Measurements from ENCODE around the gene MUL1. TPM values are rescaled to one million over a fixed set of nuclear protein-coding genes. Genes with fewer than 3 reads are reported as not detected.

MUL1 gene
- total RNA-seq, 2 experiments from 2014 or later: 14.9 to 19.5 TPM

DNA sequence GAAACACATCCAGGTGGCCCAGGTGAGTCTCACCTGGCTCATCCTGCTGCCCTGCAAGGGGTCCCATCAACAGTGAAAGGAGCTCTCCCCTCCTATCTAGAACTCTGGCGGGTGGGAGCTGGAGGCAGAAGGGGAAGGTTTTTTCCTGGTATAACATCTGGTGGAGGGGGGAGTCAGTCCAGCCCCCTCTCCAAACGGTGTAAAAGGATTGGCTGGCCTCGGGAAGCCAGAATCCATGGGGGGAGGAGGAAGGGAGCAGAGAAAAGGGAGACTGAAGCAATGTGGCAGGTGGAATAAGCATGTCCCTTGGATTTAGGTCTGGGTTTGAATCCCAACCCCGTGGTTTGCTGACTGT, 20.7 kb downstream of the MUL1 start:
- no peak overlapping the region for H3K4me3 Mint-ChIP-seq
- H3K27me3 Mint-ChIP-seq: peaks cover 64% of the 10 kb centered on the region
- no peak for ATAC-seq

DNA sequence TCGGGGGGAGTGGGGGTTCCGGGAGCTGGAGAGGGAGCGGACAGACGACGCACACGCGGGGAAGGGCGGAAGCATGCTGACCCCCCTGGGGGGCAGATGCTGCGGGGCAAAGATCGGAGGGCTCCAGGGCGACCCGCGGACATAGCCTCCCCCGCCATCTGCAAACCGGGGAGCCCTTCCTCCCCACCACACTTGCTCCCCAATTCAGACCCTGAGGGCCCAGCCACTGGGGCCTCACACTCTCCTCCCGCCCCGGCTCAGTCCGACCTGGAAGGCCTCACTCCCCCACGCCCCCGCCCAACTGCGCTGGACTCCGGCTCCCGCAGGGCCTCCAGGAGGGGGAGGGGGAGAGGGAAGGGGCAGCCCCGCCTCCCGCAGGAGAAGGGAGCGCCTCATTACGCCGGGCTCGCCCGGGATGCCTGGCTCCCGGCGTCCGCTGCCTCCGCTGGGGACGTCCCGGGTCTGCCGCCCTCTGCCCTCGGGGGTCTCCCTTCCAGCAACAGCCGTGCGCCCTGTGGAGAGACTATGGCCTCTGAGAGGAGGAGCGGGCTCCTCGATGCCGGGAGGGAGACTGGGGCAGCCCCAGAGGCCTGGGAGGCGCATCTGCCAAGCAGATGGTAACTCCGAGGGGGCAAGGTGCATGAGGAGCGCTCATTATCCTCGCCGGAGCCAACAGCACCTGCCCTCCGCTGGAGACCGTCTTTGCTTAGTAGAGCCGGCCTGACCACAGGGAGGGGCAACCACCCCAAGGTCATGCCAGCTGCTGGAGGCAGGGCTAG, 21.3 kb downstream of the MUL1 start:
- CTCF ChIA-PET: interaction anchor here (1.1 to 1.7 kb wide), 5 partner anchors 8 to 274 kb away, joined by 3 to 6 read pairs (median 3); no protein-coding TSS in a partner anchor
- Mint-ChIP-seq H3K9me3 (ENCODE audit: low read depth) (no peaks in the 10 kb centered on the region), H3K4me3 (peak overlapping the region; percentile 45), H3K27me3 (peaks cover 70% of the 10 kb centered on the region), H3K27ac (no peak overlapping the region), H3K4me1 (peaks cover 10% of the 10 kb centered on the region), H3K36me3 (no peaks in the 10 kb centered on the region)
- ATAC-seq (no peak), DNase-seq (no peak)

More for the DNA sequence above, 20.7 kb downstream of the MUL1 start:
- CTCF ChIA-PET: interaction anchor here (1.2 kb wide), 1 partner anchor 274 kb away, joined by 5 read pairs; no protein-coding TSS in a partner anchor
- Mint-ChIP-seq H3K4me1 (peaks cover 10% of the 10 kb centered on the region), H3K27ac (no peak overlapping the region), H3K9me3 (ENCODE audit: low read depth) (no peaks in the 10 kb centered on the region), H3K36me3 (no peaks in the 10 kb centered on the region)
- no peak for DNase-seq

- H3K27ac Mint-ChIP-seq: no peak within 1 kb of the TSS
- CTCF ChIA-PET: interaction anchor here (0.6 to 1.7 kb wide), 5 partner anchors 9 to 274 kb away, joined by 3 to 6 read pairs (median 3); no protein-coding TSS in a partner anchor
Observed at GRCh38 chr1:20485527-20486456, 22.2 kb downstream of the MUL1 start, which contains the start of gene CAMK2N1. Gene CAMK2N1, minus strand, starts transcription at chr1:20486210. Its CDS starts 831 bp downstream, at chr1:20485379.

GRCh38 chr1:20484519-20485462, 23.2 kb downstream of the MUL1 start:
- CTCF ChIA-PET: interaction anchor here (1.0 to 1.7 kb wide), 3 partner anchors 10 to 59 kb away, joined by 3 to 6 read pairs (median 3); no protein-coding TSS in a partner anchor
- H3K27me3 Mint-ChIP-seq: peaks cover 83% of the 10 kb centered on the region
- no peaks in the 10 kb centered on the region for H3K9me3 Mint-ChIP-seq (ENCODE audit: low read depth)
- peaks cover 10% of the 10 kb centered on the region for H3K4me1 Mint-ChIP-seq
- ATAC-seq (no peak), DNase-seq (no peak)
- H3K4me3 Mint-ChIP-seq: peak overlapping the region; percentile 50
- H3K27ac Mint-ChIP-seq: no peak overlapping the region
- no peaks in the 10 kb centered on the region for H3K36me3 Mint-ChIP-seq

More at GRCh38 chr1:20485527-20486456, 22.2 kb downstream of the MUL1 start, which contains the start of gene CAMK2N1:
- ATAC-seq (peak; percentile 73), DNase-seq (peak; percentile 54)
- Mint-ChIP-seq H3K9me3 (ENCODE audit: low read depth) (no peaks in the 10 kb centered on the region), H3K4me3 (peak within 1 kb of the TSS; percentile 72), H3K4me1 (peaks cover 10% of the 10 kb centered on the region), H3K27me3 (peaks cover 76% of the 10 kb centered on the region), H3K36me3 (no peaks in the 10 kb centered on the region)

- peaks cover 83% of the 10 kb centered on the region for H3K27me3 Mint-ChIP-seq
- H3K9me3 Mint-ChIP-seq (ENCODE audit: low read depth): no peaks in the 10 kb centered on the region
- peaks cover 10% of the 10 kb centered on the region for H3K4me1 Mint-ChIP-seq
- CTCF ChIA-PET: interaction anchor here (0.6 to 1.4 kb wide), 5 partner anchors 19 to 1878 kb away, joined by 3 to 4 read pairs (median 3); no protein-coding TSS in a partner anchor
- ATAC-seq (no peak), DNase-seq (no peak)
- H3K4me3 Mint-ChIP-seq: peak overlapping the region; percentile 50
- no peaks in the 10 kb centered on the region for H3K36me3 Mint-ChIP-seq
- peak overlapping the region; percentile 32 for H3K27ac Mint-ChIP-seq
Observed at GRCh38 chr1:20483833-20484518, 24.0 kb downstream of the MUL1 start.

GRCh38 chr1:20483098-20483832, 24.7 kb downstream of the MUL1 start:
- ATAC-seq (no peak), DNase-seq (no peak)
- peaks cover 82% of the 10 kb centered on the region for H3K27me3 Mint-ChIP-seq
- CTCF ChIA-PET: interaction anchor here (0.6 to 1.8 kb wide), 5 partner anchors 18 to 1878 kb away, joined by 3 to 5 read pairs (median 3); no protein-coding TSS in a partner anchor
- no peaks in the 10 kb centered on the region for H3K9me3 Mint-ChIP-seq (ENCODE audit: low read depth)
- no peak overlapping the region for H3K27ac Mint-ChIP-seq
- peaks cover 10% of the 10 kb centered on the region for H3K4me1 Mint-ChIP-seq
- H3K4me3 Mint-ChIP-seq: no peak overlapping the region
- H3K36me3 Mint-ChIP-seq: no peaks in the 10 kb centered on the region

DNA sequence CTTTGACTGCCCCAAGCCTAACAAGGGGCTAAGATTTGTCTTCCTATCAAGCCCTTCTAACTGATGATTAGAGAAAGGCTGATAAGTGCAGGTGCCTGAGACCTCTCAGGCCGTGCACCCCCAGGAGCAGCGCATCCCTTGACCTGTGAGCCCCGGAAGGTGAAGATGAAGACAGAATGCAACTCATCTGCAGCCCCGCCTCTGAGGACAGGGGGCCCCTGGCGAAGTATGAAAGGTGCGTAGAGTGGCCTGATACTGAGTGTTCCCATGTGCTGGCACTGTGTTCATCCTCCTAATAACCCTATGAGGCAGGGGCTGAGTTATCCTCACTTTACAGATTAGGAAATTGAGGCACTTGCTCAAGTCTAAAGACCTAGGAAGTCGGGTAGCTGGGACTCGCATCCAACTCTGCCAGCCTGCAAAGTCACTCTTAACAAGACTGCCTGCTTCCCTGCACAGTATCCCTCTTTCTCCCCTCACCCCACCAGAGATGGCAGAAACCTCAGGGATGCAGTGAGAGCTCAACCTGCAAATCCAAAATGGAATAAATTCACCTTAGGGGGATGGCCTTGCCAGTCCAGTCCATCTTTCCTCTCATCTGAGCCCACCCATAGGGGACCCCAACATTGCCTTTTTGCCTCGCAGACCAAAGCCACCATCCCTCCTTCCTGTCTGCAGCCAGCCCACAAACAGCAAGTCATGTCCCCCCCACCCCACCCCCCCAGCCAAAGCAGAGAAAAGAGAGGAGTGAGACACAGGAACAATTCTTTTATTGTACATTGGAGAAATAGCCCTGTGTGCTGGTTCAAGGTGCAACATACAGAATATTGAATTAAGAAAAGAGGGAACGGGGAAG, 26.1 kb downstream of the MUL1 start:
- no peaks in the 10 kb centered on the region for H3K9me3 Mint-ChIP-seq (ENCODE audit: low read depth)
- H3K4me3 Mint-ChIP-seq: no peak overlapping the region
- CTCF ChIA-PET: interaction anchor here (1.1 to 1.8 kb wide), 2 partner anchors 35 to 269 kb away, joined by 3 to 5 read pairs; no protein-coding TSS in a partner anchor
- no peak overlapping the region for H3K27ac Mint-ChIP-seq
- no peaks in the 10 kb centered on the region for H3K36me3 Mint-ChIP-seq
- peaks cover 10% of the 10 kb centered on the region for H3K4me1 Mint-ChIP-seq
- H3K27me3 Mint-ChIP-seq: peaks cover 81% of the 10 kb centered on the region
- DNase-seq: no peak
- no peak for ATAC-seq

GRCh38 chr1:20480951-20481617, 26.9 kb downstream of the MUL1 start:
- CTCF ChIA-PET: interaction anchor here (1.1 to 1.8 kb wide), 2 partner anchors 36 to 268 kb away, joined by 3 to 5 read pairs; no protein-coding TSS in a partner anchor
- no peak for ATAC-seq
- H3K4me1 Mint-ChIP-seq: peaks cover 10% of the 10 kb centered on the region

GRCh38 chr1:20480243-20480944, 27.6 kb downstream of the MUL1 start:
- CTCF ChIA-PET: no interaction called here
- Mint-ChIP-seq H3K36me3 (no peaks in the 10 kb centered on the region), H3K4me3 (no peak overlapping the region), H3K27ac (no peak overlapping the region), H3K9me3 (ENCODE audit: low read depth) (no peaks in the 10 kb centered on the region), H3K4me1 (peaks cover 6% of the 10 kb centered on the region), H3K27me3 (peaks cover 88% of the 10 kb centered on the region)
- ATAC-seq (no peak), DNase-seq (no peak)

More at GRCh38 chr1:20480951-20481617, 26.9 kb downstream of the MUL1 start:
- Mint-ChIP-seq H3K36me3 (no peaks in the 10 kb centered on the region), H3K27ac (no peak overlapping the region), H3K9me3 (ENCODE audit: low read depth) (no peaks in the 10 kb centered on the region), H3K27me3 (peaks cover 86% of the 10 kb centered on the region), H3K4me3 (no peak overlapping the region)
- no peak for DNase-seq

GRCh38 chr1:20479840-20480239, 28.1 kb downstream of the MUL1 start:
- DNase-seq (no peak), ATAC-seq (no peak)
- peaks cover 91% of the 10 kb centered on the region for H3K27me3 Mint-ChIP-seq
- no peak overlapping the region for H3K27ac Mint-ChIP-seq
- H3K4me1 Mint-ChIP-seq: peaks cover 6% of the 10 kb centered on the region
- no peak overlapping the region for H3K4me3 Mint-ChIP-seq
- no peaks in the 10 kb centered on the region for H3K9me3 Mint-ChIP-seq (ENCODE audit: low read depth)
- no peaks in the 10 kb centered on the region for H3K36me3 Mint-ChIP-seq
- CTCF ChIA-PET: no interaction called here
